Liver (tissue), 9 donors: ENCODE data around the gene PCNX2. TPM values are rescaled to one million over a fixed set of nuclear protein-coding genes. Genes with fewer than 3 reads are reported as not detected.

Experiments
- DNase-seq: peaks from one replicate; pipeline ENCODE4 v3.0.0-alpha.2; 2017; ENCODE audit warnings: low spot score
- H3K27ac ChIP-seq, 2 donors: one replicate each; pipeline ENCODE4 v1.7.0; 2013; ENCODE audit warnings: inconsistent platforms in 2 of 2, low read length in 2 of 2, control low read depth in 1 of 2, low read depth in 1 of 2, mild to moderate bottlenecking in 1 of 2
- H3K27me3 ChIP-seq, 4 donors: one replicate each; pipeline versions ENCODE4 v1.6.1 to v1.7.0; 2013; ENCODE audit warnings: low read length in 3 of 4, inconsistent platforms in 1 of 4, mild to moderate bottlenecking in 1 of 4, moderate library complexity in 1 of 4; ENCODE audit not compliant: control insufficient read depth in 4 of 4, insufficient read depth in 4 of 4
- H3K36me3 ChIP-seq, 4 donors: one replicate each; pipeline versions ENCODE4 v1.6.1 to v1.7.0; 2013; ENCODE audit warnings: low read length in 3 of 4, mild to moderate bottlenecking in 3 of 4, low read depth in 1 of 4, moderate library complexity in 1 of 4; ENCODE audit not compliant: control insufficient read depth in 4 of 4, insufficient read depth in 3 of 4
- H3K4me1 ChIP-seq, 4 donors: one replicate each; pipeline versions ENCODE4 v1.6.1 to v1.7.0; 2013; ENCODE audit warnings: low read length in 3 of 4, mild to moderate bottlenecking in 3 of 4, moderate library complexity in 1 of 4; ENCODE audit not compliant: control insufficient read depth in 4 of 4, insufficient read depth in 4 of 4
- H3K4me3 ChIP-seq, 3 donors: one replicate each; pipeline versions ENCODE4 v1.6.1 to v1.7.0; 2013; ENCODE audit warnings: low read length in 3 of 3, control low read depth in 1 of 3, low read depth in 1 of 3, mild to moderate bottlenecking in 1 of 3
- H3K9ac ChIP-seq, 2 donors: one replicate each; pipeline ENCODE4 v1.7.0; 2013; ENCODE audit warnings: low read length in 2 of 2, mild to moderate bottlenecking in 2 of 2, moderate library complexity in 2 of 2, control low read depth in 1 of 2, low read depth in 1 of 2
- H3K9me3 ChIP-seq, 4 donors: one replicate each; pipeline versions ENCODE4 v1.6.1 to v1.7.0; 2013; ENCODE audit warnings: low read length in 3 of 4; ENCODE audit not compliant: control insufficient read depth in 4 of 4
- ATF3 ChIP-seq: IDR thresholded peaks from 2 replicates; pipeline ENCODE4 v1.6.1; 2016; ENCODE audit warnings: antibody characterized with exemption
- CTCF ChIP-seq: fragments of 150-350 bp; IDR thresholded peaks from 2 replicates; pipeline ENCODE4 v1.5.1; 2017; ENCODE audit warnings: improper control_type of control experiment, low read depth, low read length; ENCODE audit not compliant: missing input control
- EGR1 ChIP-seq, 2 donors: IDR thresholded peaks; 2 replicates each; pipeline ENCODE4 v1.6.1; 2016 to 2018; ENCODE audit warnings: antibody characterized with exemption in 2 of 2, low read depth in 2 of 2
- FOXA1 ChIP-seq: IDR thresholded peaks from 2 replicates; pipeline ENCODE4 v1.6.1; 2016; ENCODE audit warnings: antibody characterized with exemption
- FOXA2 ChIP-seq: IDR thresholded peaks from 2 replicates; pipeline ENCODE4 v1.6.1; 2016; ENCODE audit warnings: antibody characterized with exemption
- GABPA ChIP-seq, 2 donors: IDR thresholded peaks in 1 of 2; conservative IDR thresholded peaks in 1 of 2; 2 replicates each; pipeline ENCODE4 v1.6.1; 2016; ENCODE audit warnings: antibody characterized with exemption in 2 of 2, mild to moderate bottlenecking in 1 of 2, moderate library complexity in 1 of 2
- HNF4G ChIP-seq: IDR thresholded peaks from 2 replicates; pipeline ENCODE4 v1.6.1; 2016; ENCODE audit warnings: antibody characterized with exemption
- JUND ChIP-seq, 2 donors: IDR thresholded peaks; 2 replicates each; pipeline ENCODE4 v1.6.1; 2016; ENCODE audit warnings: antibody characterized with exemption in 2 of 2
- MAX ChIP-seq: IDR thresholded peaks from 2 replicates; pipeline ENCODE4 v1.6.1; 2016; ENCODE audit warnings: antibody characterized with exemption
- NR2F2 ChIP-seq: IDR thresholded peaks from 2 replicates; pipeline ENCODE4 v1.6.1; 2016; ENCODE audit warnings: antibody characterized with exemption
- RAD21 ChIP-seq, 2 donors: IDR thresholded peaks; 2 replicates each; pipeline ENCODE4 v1.6.1; 2016; ENCODE audit warnings: antibody characterized with exemption in 2 of 2, mild to moderate bottlenecking in 2 of 2
- REST ChIP-seq: IDR thresholded peaks from 2 replicates; pipeline ENCODE4 v1.6.1; 2016; ENCODE audit warnings: antibody characterized with exemption, mild to moderate bottlenecking
- RXRA ChIP-seq, 2 donors: IDR thresholded peaks; 2 replicates each; pipeline ENCODE4 v1.6.1; 2017 to 2018; ENCODE audit warnings: antibody characterized with exemption in 2 of 2, mild to moderate bottlenecking in 1 of 2
- SP1 ChIP-seq: IDR thresholded peaks from 2 replicates; pipeline ENCODE4 v1.6.1; 2018; ENCODE audit warnings: antibody characterized with exemption, mild to moderate bottlenecking
- ZBTB33 ChIP-seq: IDR thresholded peaks from 2 replicates; pipeline ENCODE4 v1.6.1; 2016; ENCODE audit warnings: antibody characterized with exemption
- WGBS: extraction: QIAGEN DNeasy Blood & Tissue Kit; methylation state at CpG from one replicate; pipeline ENCODE4 v1.1.7; 2013; 5-methylcytosine and 5-hydroxymethylcytosine counted together
- polyA plus RNA-seq, 2 donors: library from polyadenylated mRNA; stranded (reverse) in 1 of 2; unstranded in 1 of 2; fragments of 200-250 nt in 1 of 2; fragments of >200 nt in 1 of 2; fragmentation: Nextera tagmentation in 1 of 2; extraction: Ambion mirVana in 1 of 2; gene quantifications; one replicate each; pipeline versions ENCODE4 v1.2.1 to v1.2.3, GENCODE V29; 2013 to 2015
- total RNA-seq, 2 donors: library from RNA; depleted of rRNA; stranded (reverse); fragments of >200 nt; gene quantifications; one replicate each; pipeline ENCODE4 v1.2.3, GENCODE V29; 2014
- donor health status: healthy.
- donor health status: healthy.
- donor health status: healthy.
- donor health status: healthy.
- donor health status: healthy.

The PCNX2 gene
- total and polyA plus RNA-seq, 4 donors, result 0.20 to 3.1 (median 0.92) TPM

- H3K9me3 ChIP-seq, result peaks cover 0 to 12% (median 5%) of the 10 kb centered on the region in 4 donors
- H3K27ac ChIP-seq, result no peak overlapping the region
- no peak overlapping the region for H3K4me3 ChIP-seq
- TF ChIP-seq SP1 (no peak), GABPA (IDR thresholded peaks at IDR 0.05 in 1 of 2, conservative IDR thresholded peaks at IDR 0.05 in 1 of 2) (no peak), HNF4G (no peak), FOXA2 (no peak), ZBTB33 (no peak), CTCF (no peak), EGR1 (IDR thresholded peaks at IDR 0.05; ENCODE audit: low read depth in 2 of 2) (no peak), NR2F2 (no peak), JUND (IDR thresholded peaks at IDR 0.05) (no peak), RXRA (IDR thresholded peaks at IDR 0.05) (no peak), MAX (no peak), REST (no peak), RAD21 (IDR thresholded peaks at IDR 0.05) (no peak), ATF3 (no peak), FOXA1 (no peak)
- no peaks in the 10 kb centered on the region for H3K4me1 ChIP-seq
- no peak overlapping the region for H3K9ac ChIP-seq
- no peaks in the 10 kb centered on the region for H3K27me3 ChIP-seq
- WGBS, result 96% methylated on average over 3 of the region's 3 CpGs
- DNase-seq, result no peak
- H3K36me3 ChIP-seq, result peaks cover 6 to 62% (median 26%) of the 10 kb centered on the region in 4 donors
Measured at GRCh38 chr1:232974971-232975370, 320.6 kb downstream of the PCNX2 start.
